HG03135 (cell line): Measurements from ENCODE around the gene ARHGEF28.

Source experiments
- ATAC-seq: cut with Tn5 transposase; IDR thresholded peaks from one replicate; pipeline ENCODE4 v1.9.1; 2021; ENCODE audit warnings: mild to moderate bottlenecking, moderate library complexity; ENCODE audit not compliant: unreplicated experiment

ARHGEF28 gene

GRCh38 chr5:73838901-73839300, 212.9 kb downstream of the ARHGEF28 start:
- no peak for ATAC-seq

- ATAC-seq: no peak
These were observed 215.6 kb downstream of the ARHGEF28 start for GRCh38 chr5:73841641-73842040.

GRCh38 chr5:73844165-73844564, 218.2 kb downstream of the ARHGEF28 start:
- no peak for ATAC-seq

DNA sequence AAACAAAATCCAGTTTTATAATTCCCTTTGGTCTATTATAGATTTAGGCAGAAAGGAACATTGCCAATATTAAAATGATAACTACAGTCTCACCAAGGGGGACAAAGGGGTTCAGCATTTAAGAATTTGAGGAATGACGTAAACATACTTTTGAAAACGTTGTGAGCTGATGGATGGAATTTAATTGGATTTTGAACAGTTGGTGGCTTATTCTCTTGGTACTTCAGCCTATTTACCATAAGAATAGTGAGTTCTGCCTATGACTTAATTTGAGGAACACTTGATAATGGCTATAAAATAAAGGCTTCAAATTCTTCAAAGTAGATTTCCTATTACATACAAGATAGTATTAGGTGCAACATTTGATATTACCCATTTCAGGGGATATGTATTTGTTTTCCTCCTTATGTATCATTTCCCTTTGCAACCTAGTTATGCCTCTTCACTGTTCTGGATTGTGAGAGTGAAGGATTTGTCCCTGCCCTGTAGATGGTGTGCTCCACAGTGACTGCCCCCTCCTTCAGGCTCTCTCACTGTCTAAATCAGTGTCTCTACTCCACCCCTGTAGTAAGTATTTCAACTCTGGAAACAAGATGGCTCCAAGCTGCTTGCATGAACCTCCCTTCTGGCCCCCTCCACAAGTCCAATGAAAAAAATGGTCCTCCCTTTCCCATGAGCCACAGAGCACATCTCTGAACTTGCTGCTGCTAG, 225.6 kb downstream of the ARHGEF28 start:
- no peak for ATAC-seq

DNA sequence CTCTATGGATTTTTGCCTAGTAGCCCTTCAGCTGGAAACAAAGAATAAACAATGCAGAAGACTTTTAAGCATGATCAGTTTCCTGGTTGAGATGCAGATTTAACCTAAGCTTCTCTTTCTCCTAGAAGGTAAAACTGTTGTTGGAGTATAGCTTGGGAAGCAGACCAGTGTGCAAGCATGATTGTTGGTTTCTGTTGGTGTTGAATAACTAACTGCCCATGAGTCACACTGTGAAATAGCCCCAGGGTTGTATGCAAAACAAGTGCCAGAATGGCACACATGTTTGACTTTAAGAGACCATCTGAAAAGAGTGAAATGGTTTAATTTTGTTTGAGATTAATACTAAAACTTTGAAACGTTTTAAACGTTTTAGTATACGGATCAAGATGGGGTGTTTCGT, 227.1 kb downstream of the ARHGEF28 start:
- ATAC-seq: no peak

DNA sequence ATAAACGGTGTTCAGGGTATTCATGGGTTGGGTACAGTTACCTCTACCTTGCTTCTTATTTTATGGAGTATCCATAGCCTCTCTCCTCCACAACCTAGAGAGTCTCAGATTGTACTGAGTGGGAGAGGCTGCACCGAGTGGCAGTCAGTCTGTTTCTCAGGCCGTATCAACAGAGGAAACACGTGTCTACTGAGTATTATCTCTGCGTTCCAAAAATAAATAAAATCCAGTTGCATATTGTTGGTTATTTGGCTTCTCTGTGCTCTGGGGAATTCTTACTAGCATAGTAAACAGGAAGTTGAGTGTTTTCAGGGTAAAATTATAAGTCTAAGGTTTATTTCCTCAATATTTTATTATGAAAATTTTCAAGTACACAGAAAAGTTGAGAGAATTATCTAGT, 231.0 kb downstream of the ARHGEF28 start:
- ATAC-seq: no peak

DNA sequence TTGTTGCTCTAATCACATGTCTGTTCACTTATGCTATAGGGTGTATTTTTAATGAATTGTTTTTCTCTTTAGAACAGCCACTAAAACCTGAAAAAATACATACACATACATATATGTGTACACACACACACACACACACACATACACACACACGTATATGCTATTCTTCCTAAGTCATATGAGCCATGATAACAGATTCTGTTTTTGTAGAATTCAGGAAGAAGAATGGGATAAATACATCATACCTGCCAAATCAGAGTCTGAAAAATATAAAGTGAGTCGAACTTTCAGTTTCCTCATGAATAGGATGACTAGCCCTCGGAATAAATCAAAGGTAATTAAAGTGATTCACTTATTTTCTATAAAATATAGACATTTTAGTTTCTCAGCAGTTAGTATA, 231.4 kb downstream of the ARHGEF28 start:
- no peak for ATAC-seq

DNA sequence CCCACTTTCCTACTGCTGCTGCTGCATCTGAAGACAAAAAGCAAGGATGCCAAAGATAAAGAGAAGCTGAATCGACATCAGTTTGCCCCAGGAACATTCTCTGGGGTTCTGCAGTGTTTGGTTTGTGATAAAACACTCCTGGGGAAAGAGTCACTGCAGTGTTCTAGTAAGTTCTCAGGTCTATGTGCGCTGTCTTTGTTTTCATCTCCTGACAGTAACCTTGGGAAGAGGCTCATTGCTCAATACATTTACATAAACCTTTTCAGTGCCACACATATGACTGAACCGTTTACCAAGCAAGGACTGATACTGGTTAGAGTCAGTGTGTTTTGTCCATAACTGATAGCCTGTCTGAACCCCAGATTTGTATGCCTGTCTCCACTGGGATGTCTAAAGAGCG, 232.1 kb downstream of the ARHGEF28 start:
- no peak for ATAC-seq

GRCh38 chr5:73858776-73859175, 232.8 kb downstream of the ARHGEF28 start:
- ATAC-seq: no peak

- no peak for ATAC-seq
These were observed 233.7 kb downstream of the ARHGEF28 start for GRCh38 chr5:73859696-73860095.

DNA sequence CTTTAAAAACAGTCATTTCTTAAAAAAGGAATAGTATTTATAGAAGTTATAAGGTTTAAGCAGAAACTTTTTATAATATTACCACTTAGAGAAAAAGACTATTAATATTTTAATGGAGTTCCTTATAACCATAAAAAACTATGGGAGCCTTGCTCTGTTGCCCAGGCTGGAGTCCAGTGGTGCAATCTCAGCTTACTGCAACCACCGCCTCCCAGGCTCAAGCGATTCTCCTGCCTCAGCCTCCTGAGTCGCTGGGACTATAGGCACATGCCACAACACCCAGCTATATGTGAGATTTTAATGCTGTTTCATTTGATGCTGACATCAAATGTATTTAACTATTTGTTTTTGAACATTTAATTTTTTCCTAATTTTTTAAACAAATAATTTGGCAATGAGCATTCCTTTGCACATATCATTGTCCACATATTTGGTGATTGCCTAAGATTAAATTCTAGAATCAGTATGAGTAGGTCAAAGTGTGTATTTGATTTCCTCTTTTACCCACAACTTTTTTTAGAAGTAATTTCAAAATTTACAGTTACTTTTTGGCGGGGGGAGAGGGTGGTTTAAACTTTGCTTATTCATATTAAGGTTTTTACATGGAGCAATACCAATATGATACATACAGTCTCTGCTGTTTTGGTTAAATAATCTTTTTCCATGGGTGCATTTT, 235.5 kb downstream of the ARHGEF28 start:
- ATAC-seq: no peak

GRCh38 chr5:73862796-73863195, 236.8 kb downstream of the ARHGEF28 start:
- no peak for ATAC-seq

DNA sequence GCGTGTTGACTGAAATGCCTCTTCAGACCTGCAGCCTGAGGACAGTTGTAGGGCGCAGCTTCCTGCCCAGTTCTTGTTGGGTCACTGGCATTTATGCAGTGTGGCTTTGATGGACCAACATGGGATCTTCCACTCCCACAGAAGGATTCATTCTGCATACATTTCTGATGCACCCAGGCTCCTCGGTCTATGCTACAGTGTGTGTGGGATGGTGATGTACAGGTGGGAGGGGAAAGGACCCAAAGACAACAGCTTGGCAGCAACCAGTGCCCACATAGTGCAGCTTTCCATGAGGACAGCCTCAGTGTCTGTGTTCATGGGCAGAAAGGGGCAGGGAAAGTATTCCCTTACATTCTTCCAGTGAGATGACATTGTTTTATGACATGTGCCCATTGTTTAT, 237.9 kb downstream of the ARHGEF28 start:
- no peak for ATAC-seq

- no peak for ATAC-seq
These were observed 239.3 kb downstream of the ARHGEF28 start for GRCh38 chr5:73865315-73865714.

GRCh38 chr5:73867345-73868335, 241.6 kb downstream of the ARHGEF28 start:
- ATAC-seq: no peak

GRCh38 chr5:73883646-73884045, 257.6 kb downstream of the ARHGEF28 start:
- no peak for ATAC-seq

- ATAC-seq: no peak
These were observed 261.7 kb downstream of the ARHGEF28 start for GRCh38 chr5:73887688-73888087.

DNA sequence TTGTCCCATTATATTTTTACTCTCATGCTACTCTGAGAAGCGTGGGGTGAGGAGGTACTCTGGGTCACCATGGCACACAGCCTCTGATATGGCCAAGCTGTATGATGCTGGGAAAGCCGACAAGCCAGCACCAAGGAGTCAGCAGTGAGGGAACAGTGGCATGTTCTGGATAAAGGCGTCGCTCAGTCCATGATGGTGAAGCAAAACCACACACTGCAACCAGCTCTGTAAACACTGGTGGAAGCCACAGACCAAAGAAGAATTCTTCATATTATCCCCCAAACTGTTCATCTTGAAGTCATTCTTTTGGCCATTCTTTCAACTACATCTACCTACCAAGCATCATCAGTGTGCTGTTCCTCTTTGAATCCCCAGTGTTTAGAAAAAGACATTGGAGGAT, 264.6 kb downstream of the ARHGEF28 start:
- ATAC-seq: no peak

DNA sequence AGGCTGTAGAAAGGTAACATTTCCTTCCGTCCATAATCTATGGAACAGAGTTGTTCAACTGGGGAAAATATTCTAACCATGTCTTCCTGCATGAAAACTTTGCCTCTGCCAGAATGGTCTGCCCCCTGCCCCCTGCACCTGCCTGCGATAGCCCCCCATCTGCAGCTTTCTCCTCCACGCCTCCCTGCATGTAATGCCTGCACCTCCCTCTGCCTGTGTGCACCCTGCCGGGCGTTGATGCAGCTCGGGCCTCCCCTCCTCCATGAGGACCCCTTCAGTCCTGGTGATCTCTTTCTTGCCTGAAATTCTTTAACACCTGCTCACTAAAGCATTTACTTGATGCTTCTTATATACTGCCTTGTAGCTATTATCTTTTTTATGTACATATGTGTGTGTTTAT, 266.2 kb downstream of the ARHGEF28 start:
- ATAC-seq: no peak

DNA sequence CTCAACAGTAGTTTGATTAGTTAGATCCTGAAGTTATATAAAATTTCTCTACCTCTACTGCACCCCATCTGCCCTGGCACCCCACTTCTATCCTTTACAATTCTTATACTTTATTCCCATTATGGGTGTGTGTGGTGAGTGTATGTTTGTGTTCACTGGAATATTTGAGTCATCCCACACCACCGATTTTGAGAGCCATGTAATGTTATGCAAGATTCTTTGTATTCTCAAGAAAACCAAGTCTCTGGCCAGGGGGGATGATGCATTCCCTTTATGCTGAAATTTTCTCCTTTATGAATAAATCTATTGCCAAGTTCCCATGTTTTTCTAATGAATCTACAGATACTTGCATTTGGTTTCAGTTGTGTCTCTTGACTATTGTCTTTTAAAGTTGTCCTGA, 266.8 kb downstream of the ARHGEF28 start:
- no peak for ATAC-seq

DNA sequence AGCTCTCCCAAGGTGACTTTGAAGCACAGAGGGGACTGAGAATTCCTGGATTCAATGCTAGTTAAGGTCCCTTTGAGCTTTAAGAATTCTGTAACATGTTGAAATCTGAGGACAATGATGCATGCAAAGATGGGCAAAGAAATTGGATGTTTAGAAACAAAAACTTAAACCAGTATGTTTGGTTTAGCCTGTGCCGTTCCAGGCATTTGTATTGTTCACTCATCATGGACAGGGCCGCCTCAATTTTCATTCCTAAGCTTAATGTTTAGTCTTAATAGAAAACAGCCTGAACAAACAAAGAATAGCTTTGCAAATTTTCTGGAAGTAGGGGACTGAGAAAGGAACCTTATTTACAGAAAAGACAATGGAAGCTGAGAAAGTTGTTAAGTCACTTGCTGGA, 267.8 kb downstream of the ARHGEF28 start:
- ATAC-seq: no peak

DNA sequence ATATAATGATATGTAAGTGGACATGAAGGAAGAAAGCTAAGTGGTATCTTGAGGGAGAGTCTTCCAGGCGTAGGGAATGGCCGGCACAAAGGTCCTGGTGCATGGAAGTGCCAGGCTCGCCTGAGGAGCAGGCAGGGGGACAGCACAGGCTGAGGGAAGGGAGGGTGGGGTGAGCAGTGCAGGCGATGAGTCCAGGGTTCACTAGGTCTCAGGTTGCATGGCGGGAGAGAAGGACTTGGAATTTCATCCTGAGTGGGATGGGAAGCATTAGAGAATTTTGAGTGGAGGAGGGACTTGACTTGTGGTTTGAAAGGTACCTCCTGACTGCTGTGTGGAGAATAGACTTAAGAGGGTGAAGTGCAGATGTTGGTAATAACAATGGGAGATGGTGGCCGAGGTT, 268.9 kb downstream of the ARHGEF28 start:
- ATAC-seq: no peak
